GM23338 (cell line): ENCODE results near the gene ABCA1. TPM values are rescaled to one million over a fixed set of nuclear protein-coding genes. Genes with fewer than 3 reads are reported as not detected.

Experiments
- CREB1 ChIP-seq: fragments of 250-450 bp; sonication (Bioruptor Pico); IDR thresholded peaks from 2 replicates; pipeline ENCODE4 v1.5.0; 2020; ENCODE audit warnings: low read depth, mild to moderate bottlenecking, moderate library complexity
- ETS1 ChIP-seq: IDR thresholded peaks from 2 replicates; pipeline ENCODE4 v1.6.1; 2016; ENCODE audit warnings: antibody characterized with exemption
- POLR2AphosphoS5 ChIP-seq: IDR thresholded peaks from 2 replicates; pipeline ENCODE4 v1.6.1; 2016; ENCODE audit warnings: antibody characterized with exemption, low read depth
- REST ChIP-seq: IDR thresholded peaks from one replicate; pipeline ENCODE4 v1.6.1; 2018; ENCODE audit warnings: antibody characterized with exemption; ENCODE audit not compliant: unreplicated experiment
- STAT1 ChIP-seq: IDR thresholded peaks from one replicate; pipeline ENCODE4 v1.6.1; 2016; ENCODE audit warnings: antibody characterized with exemption; ENCODE audit not compliant: unreplicated experiment
- ZNF114 ChIP-seq: fragments of 250-450 bp; sonication (Bioruptor Pico); IDR thresholded peaks from 2 replicates; pipeline ENCODE4 v1.5.0; 2020; ENCODE audit warnings: mild to moderate bottlenecking, moderate library complexity
- ZNF331 ChIP-seq: fragments of 250-450 bp; sonication (Bioruptor Pico); IDR thresholded peaks from 2 replicates; pipeline ENCODE4 v1.5.0; 2020; ENCODE audit warnings: low read depth, mild to moderate bottlenecking, moderate library complexity
- ZNF462 ChIP-seq: fragments of 250-450 bp; sonication (Bioruptor Pico); IDR thresholded peaks from 2 replicates; pipeline ENCODE4 v1.5.0; 2020; ENCODE audit warnings: mild to moderate bottlenecking, moderate library complexity
- polyA plus RNA-seq: library from polyadenylated mRNA; unstranded; fragments of >200 nt; fragmentation: Nextera tagmentation; extraction: Ambion mirVana; gene quantifications from 2 replicates; pipeline ENCODE4 v1.2.1, GENCODE V29; 2016
- total RNA-seq: library from RNA; depleted of rRNA; stranded (reverse); fragments of >200 nt; shearing (Covaris generic); gene quantifications from 2 replicates; pipeline ENCODE4 v1.2.3, GENCODE V29; 2014

The ABCA1 gene
- total and polyA plus RNA-seq, 2 experiments from 2014 or later = 1.4 to 2.8 TPM

GRCh38 chr9:104841601-104842141 lies 86.3 kb downstream of the ABCA1 start (continued):
- TF ChIP-seq ZNF462 (CRISPR knock-in tag) = no peak
- no peak for TF ChIP-seq ZNF114
- TF ChIP-seq REST = no peak
- TF ChIP-seq ZNF331 (CRISPR knock-in tag) = no peak
- TF ChIP-seq ETS1 = no peak
- TF ChIP-seq CREB1 (CRISPR knock-in tag) = no peak
- no peak for TF ChIP-seq STAT1
- no peak for TF ChIP-seq POLR2AphosphoS5
